HFF-Myc (cell line): ENCODE measurements around the gene DNLZ.

Source experiments
- DNase-seq: peaks from one replicate; pipeline ENCODE4 v3.0.0-alpha.2; 2011; ENCODE audit warnings: low read depth; ENCODE audit errors: extremely low read depth
- H3K4me3 ChIP-seq: replicated peaks from 2 replicates; pipeline ENCODE4 v1.5.1; 2011; ENCODE audit warnings: low read depth, mild to moderate bottlenecking, control low read depth, low read length
- TF ChIP-seq, protein P1 (sequence below): IDR thresholded peaks from 2 replicates; pipeline ENCODE4 v1.5.1; 2012; ENCODE audit warnings: mild to moderate bottlenecking, low read depth, low read length, control low read depth; ENCODE audit errors: missing control alignments

The DNLZ gene

DNA sequence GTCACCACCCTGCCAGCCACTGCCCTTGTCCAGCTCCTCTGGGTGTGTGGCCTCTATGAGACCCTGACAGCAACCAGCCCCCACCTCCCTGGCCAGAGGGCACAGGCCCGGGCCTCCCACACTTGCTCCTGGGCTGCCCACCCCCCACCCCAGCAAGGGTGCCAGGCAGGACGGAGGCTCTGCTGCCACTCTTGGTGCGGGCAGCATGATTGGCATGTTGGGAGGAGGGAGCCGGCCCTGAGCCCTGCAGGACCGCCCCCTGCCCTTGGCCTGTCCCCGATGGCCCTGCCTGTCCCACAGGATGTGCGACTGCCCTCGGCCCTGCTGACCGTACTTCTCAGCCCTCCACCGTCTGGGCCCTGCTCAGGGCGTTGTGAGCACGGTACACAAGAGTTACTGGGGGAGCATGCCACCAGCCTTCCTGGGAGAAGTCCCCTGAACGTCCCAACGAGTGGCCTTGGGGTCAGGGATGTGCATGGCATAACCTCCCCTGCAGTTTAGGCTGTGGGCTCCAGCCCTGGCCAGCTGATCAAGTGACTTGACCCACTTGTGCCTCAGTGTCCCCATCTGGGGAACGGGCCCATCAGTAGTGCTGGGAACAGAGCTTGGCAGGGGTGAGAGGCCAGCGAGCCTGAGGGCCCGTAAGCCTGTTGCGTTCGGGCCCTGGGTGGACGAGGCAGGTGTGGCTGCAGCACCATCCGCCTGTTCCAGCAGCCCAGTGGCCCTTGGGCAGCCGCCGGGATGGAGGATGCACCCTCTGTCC, 20.2 kb downstream of the DNLZ start:
- TF ChIP-seq, protein P1, sequence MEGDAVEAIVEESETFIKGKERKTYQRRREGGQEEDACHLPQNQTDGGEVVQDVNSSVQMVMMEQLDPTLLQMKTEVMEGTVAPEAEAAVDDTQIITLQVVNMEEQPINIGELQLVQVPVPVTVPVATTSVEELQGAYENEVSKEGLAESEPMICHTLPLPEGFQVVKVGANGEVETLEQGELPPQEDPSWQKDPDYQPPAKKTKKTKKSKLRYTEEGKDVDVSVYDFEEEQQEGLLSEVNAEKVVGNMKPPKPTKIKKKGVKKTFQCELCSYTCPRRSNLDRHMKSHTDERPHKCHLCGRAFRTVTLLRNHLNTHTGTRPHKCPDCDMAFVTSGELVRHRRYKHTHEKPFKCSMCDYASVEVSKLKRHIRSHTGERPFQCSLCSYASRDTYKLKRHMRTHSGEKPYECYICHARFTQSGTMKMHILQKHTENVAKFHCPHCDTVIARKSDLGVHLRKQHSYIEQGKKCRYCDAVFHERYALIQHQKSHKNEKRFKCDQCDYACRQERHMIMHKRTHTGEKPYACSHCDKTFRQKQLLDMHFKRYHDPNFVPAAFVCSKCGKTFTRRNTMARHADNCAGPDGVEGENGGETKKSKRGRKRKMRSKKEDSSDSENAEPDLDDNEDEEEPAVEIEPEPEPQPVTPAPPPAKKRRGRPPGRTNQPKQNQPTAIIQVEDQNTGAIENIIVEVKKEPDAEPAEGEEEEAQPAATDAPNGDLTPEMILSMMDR: no peak
- H3K4me3 ChIP-seq: no peak overlapping the region
- DNase-seq: no peak

DNA sequence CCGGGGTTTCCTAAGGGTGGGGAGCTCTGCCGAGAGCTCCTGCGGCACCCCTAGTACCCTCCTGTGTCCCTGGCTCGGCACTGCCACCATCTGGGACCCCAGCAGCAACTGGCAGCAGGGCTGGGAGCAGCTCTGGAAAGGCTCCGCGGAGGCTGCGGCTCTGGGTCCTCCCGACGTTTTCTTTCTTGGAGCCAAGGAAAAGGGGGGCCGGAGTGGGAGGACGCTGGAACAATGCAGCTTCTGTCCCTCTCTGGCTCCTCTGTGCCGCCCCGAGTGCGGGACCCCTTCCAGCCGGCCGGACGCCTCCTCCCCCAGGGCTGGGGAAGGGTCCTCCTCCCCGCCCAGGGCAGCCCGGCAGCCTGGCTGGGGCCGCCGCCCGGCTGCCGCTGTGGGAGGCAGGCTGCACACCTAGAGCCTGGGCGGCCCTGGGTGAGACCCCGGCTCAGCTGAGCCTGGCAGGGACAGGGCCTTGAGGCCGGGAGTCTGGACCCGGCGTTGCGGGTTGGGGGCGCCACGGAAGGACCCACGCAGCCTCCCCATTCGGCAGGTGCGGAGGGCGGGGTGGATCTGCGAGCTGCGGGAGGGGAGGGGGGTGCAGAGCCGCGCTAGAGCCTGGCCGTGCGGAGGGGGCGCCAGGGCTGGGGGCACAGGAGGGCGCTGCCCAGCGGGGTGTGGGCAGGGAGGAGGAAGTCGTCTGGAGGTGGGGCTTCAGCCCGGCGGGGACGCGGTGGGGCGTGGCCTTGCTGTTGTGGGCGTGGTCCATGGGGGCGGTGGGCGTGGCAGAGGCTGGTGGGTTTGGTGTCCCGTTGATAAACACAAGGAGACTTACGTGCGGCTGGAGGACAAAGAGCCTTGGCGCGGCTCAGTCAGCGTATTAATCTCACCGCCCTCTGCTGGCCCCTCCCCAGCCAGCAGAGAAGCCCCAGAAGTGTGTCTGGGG, 21.1 kb downstream of the DNLZ start:
- no peak for DNase-seq
- no peak overlapping the region for H3K4me3 ChIP-seq
- TF ChIP-seq, protein P1: no peak

DNA sequence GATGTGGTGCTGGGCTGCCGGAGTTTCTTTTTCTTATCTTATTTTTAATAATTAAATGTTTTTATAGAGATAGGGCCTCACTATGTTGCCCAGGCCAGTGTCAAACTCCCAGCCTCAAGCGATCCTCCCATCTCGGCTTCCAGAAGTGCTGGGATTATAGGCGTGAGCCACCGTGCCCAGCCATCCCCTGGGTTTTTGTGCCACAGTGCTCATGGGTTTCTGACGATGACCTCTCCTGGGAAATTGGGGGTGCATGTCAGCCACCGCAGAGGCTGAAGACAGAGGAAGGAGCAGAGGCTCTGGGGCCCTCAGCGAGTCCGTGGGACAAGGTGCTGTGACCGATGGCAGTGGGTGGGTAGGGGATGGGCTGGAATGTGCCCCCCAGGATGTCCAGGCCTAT, 21.8 kb downstream of the DNLZ start:
- TF ChIP-seq, protein P1: no peak
- H3K4me3 ChIP-seq: no peak overlapping the region
- DNase-seq: no peak

DNA sequence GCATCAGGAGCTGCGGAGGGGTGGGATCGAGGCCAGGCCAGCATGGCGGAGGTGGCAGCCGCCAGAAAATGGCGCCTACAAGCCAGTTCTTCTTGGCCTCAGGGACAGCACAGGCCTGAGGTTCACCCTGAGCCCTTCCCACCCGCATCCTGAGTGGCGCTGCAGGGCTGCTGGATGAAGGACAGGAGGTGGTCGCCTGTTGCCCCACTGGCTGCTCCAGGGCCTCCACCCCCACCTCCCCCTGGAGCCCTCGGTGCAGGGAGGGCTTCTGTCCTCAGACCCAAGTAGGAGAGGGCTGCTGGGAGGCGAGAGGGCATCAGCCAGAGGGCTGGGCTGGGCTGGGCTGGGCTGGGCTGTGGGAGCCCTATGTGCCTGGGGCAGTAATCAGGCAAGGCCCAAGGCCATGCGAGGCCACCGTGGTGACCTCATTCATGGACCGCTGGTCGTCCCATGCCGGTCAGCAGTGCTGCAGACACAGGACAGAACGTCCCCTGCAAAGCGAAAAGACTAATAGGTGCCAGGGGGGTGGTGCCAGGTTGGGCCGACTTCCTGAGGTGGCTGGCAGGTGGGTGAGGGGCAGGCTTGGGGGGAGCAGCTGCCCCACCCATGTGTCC, 22.4 kb downstream of the DNLZ start:
- no peak for DNase-seq
- TF ChIP-seq, protein P1: no peak
- no peak overlapping the region for H3K4me3 ChIP-seq

DNA sequence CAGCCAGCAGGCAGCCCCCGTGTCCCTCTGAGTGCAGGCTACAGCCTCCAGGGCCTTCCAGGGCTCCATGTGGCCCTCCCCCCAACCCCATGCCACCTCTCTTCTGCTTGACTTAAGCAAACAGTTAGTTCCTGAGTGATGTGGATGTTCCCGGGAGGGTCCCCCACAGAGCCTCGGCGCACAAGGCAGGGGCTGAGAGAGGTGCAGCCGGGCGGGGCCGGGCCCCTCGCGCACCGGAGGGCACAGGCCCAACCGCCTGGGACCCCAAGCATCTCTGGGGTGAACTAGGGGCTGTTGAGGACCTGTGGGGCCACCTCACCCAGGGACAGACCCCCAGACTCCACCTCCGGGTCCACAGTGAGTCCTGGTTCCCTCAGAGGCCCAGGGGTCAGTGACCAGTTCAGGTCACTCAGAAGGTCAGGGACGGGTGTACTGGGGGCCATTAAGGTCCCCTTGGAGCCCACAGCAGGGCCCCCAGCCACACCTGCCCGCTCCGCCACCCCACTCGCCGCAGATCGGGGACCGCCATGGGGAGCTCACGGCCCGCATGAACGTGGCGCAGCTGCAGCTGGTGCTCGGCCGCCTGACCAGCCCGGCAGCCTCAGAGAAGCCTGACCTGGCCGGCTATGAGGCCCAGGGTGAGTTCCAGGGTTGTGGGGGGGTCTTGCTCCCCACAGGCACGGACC, 23.0 kb downstream of the DNLZ start:
- H3K4me3 ChIP-seq: no peak overlapping the region
- TF ChIP-seq, protein P1: no peak
- DNase-seq: no peak

DNA sequence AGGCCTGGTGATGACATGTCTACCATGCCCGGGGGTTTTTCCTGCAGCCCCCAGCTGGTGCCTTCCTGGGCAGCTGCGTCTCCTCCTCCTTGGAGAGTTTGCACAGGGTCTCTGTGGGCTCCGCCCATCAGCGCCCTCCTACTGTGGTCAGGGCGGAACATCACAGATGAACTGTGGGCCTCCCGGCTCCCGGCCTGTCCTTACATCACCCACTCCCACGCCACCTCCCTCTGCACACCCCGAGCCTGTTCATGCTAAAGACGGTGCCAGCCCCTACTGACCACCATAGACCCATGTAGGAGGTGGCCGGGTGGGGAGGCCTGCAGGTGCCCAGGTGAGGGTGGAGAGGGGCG, 23.6 kb downstream of the DNLZ start:
- H3K4me3 ChIP-seq: no peak overlapping the region
- no peak for DNase-seq
- TF ChIP-seq, protein P1: no peak
